SU-DHL-6 (cell line): ENCODE measurements around the gene RBFOX1.

Source experiments
- H2AFZ ChIP-seq: fragments of 200-600 bp; sonication (generic); 2 replicates; pipeline ENCODE4 v1.6.1; 2014; ENCODE audit warnings: low read depth, mild to moderate bottlenecking, moderate library complexity, mixed read lengths, antibody characterized with exemption, low read length; ENCODE audit not compliant: severe bottlenecking
- H3F3A ChIP-seq: fragments of 200-600 bp; shearing (Covaris generic); 2 replicates; pipeline ENCODE4 v1.6.0; 2016; ENCODE audit warnings: antibody characterized with exemption, mild to moderate bottlenecking; ENCODE audit not compliant: insufficient read depth
- H3K27ac ChIP-seq: fragments of 200-600 bp; sonication (generic); 2 replicates; pipeline ENCODE4 v1.5.1; 2016; ENCODE audit warnings: low read depth, mild to moderate bottlenecking, low read length, moderate library complexity, mixed read lengths
- H3K27me3 ChIP-seq: fragments of 200-600 bp; sonication (generic), shearing (Covaris generic); 2 replicates; pipeline ENCODE4 v1.6.0; 2014; ENCODE audit warnings: mild to moderate bottlenecking, low read length
- H3K36me3 ChIP-seq: fragments of 200-600 bp; sonication (generic); 2 replicates; pipeline ENCODE4 v1.6.1; 2014; ENCODE audit warnings: mild to moderate bottlenecking, low read length, mixed read lengths
- H3K4me2 ChIP-seq: fragments of 300-600, 200-600 bp; shearing (Covaris generic), sonication (generic); 2 replicates; pipeline ENCODE4 v1.6.0; 2014; ENCODE audit warnings: low read length, low read depth, mild to moderate bottlenecking; ENCODE audit not compliant: poor library complexity, severe bottlenecking
- H3K4me3 ChIP-seq: fragments of 200-600 bp; sonication (generic); 2 replicates; pipeline ENCODE4 v1.5.1; 2014; ENCODE audit warnings: antibody characterized with exemption, low read length, mild to moderate bottlenecking, mixed read lengths; ENCODE audit not compliant: insufficient read depth, poor library complexity, severe bottlenecking
- H3K79me2 ChIP-seq: fragments of 200-600 bp; sonication (generic); 2 replicates; pipeline ENCODE4 v1.6.1; 2014; ENCODE audit warnings: mild to moderate bottlenecking, low read length, moderate library complexity; ENCODE audit not compliant: insufficient read depth
- H3K9ac ChIP-seq: fragments of 200-600 bp; sonication (generic); 2 replicates; pipeline ENCODE4 v1.7.0; 2014; ENCODE audit warnings: mild to moderate bottlenecking, low read length
- H3K9me2 ChIP-seq: fragments of 200-600 bp; sonication (generic); replicated peaks from 2 replicates; pipeline ENCODE4 v1.6.1; 2014; ENCODE audit warnings: low read length; ENCODE audit not compliant: insufficient read depth
- H3K9me3 ChIP-seq: fragments of 200-600 bp; sonication (generic); 2 replicates; pipeline ENCODE4 v1.6.1; 2014; ENCODE audit warnings: low read length, mixed read lengths; ENCODE audit not compliant: insufficient read depth
- H4K20me1 ChIP-seq: fragments of 200-600 bp; sonication (generic); 2 replicates; pipeline ENCODE4 v1.6.1; 2014; ENCODE audit warnings: low read depth, mild to moderate bottlenecking, antibody characterized with exemption, low read length, moderate library complexity, mixed read lengths
- CTCF ChIP-seq: fragments of 200-600 bp; sonication (generic); IDR thresholded peaks from one replicate; pipeline ENCODE4 v1.5.1; 2017; ENCODE audit warnings: antibody characterized with exemption, mild to moderate bottlenecking, low read length, moderate library complexity; ENCODE audit not compliant: insufficient read depth, poor library complexity, severe bottlenecking
- EZH2phosphoT487 ChIP-seq: fragments of 200-600 bp; sonication (generic), shearing (Covaris generic); conservative IDR thresholded peaks from 2 replicates; pipeline ENCODE4 v1.6.1; 2018; ENCODE audit warnings: mild to moderate bottlenecking, antibody characterized with exemption, low read length, moderate library complexity, mixed read lengths

The RBFOX1 gene

DNA sequence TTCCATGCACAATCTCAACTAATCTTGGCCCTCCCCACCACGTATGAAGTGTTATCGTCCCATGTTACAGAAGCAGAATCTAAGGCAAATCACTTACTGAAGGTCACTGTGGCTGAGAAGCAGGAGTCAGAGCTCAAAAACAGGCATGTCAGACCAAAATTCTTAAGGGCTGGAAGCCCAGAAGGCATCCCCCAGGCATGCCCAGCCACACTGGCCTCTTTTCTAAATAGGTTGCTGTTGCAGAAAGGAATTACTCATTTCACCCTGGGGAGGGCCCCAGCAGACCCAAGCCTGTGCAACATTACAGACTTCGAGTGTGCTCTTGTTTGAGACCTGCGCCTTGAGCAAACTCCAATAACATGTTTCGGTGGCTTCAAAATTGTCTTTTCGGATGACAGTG, 194.1 kb downstream of the RBFOX1 start:
- no peak overlapping the region for H3K4me3 ChIP-seq
- no peaks in the 10 kb centered on the region for H3K27me3 ChIP-seq
- H4K20me1 ChIP-seq, result no peaks in the 10 kb centered on the region
- H3F3A ChIP-seq, result no peaks in the 10 kb centered on the region
- H3K27ac ChIP-seq, result no peak overlapping the region
- H3K9me2 ChIP-seq, result 0 out of 2 replicates have a peak, but pooled peaks cover 7% of the 10 kb centered on the region
- no peaks in the 10 kb centered on the region for H3K36me3 ChIP-seq
- H3K9me3 ChIP-seq, result no peaks in the 10 kb centered on the region
- TF ChIP-seq CTCF, result no peak
- TF ChIP-seq EZH2phosphoT487, result no peak
- H3K79me2 ChIP-seq, result no peaks in the 10 kb centered on the region
- no peak overlapping the region for H2AFZ ChIP-seq
- no peak overlapping the region for H3K9ac ChIP-seq
- H3K4me2 ChIP-seq, result no peak overlapping the region

- Histone ChIP-seq H4K20me1 (no peaks in the 10 kb centered on the region), H3K9me3 (no peaks in the 10 kb centered on the region), H3K27ac (no peak overlapping the region), H3K36me3 (no peaks in the 10 kb centered on the region), H3K4me2 (no peak overlapping the region), H3F3A (no peaks in the 10 kb centered on the region), H3K79me2 (no peaks in the 10 kb centered on the region), H3K9me2 (no peaks in the 10 kb centered on the region), H3K27me3 (no peaks in the 10 kb centered on the region), H3K4me3 (no peak overlapping the region), H2AFZ (no peak overlapping the region), H3K9ac (no peak overlapping the region)
- no peak for TF ChIP-seq EZH2phosphoT487
- TF ChIP-seq CTCF, result no peak
Observed at GRCh38 chr16:7532534-7532933, 199.9 kb downstream of the RBFOX1 start.

DNA sequence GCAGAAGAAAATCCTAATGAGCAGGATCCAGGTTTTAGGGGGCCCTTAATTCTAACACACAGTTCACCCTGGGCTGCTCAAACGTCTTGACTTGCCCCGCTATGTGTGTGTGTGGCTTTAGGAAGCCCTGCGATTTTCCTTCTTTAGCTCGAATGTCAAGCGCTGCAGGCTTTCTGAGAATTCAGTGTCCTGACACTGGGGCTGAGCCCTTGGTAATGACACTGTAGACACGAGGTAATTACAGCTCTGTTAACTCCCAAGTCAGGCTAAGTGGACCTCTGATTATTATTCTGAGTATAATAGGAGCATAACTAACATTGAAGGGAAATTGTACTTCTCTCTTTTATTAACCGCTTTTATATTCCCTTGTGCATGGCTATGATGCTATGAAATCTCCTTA, 202.1 kb downstream of the RBFOX1 start:
- H3K9me2 ChIP-seq, result no peaks in the 10 kb centered on the region
- H3K4me3 ChIP-seq, result no peak overlapping the region
- H3K4me2 ChIP-seq, result no peak overlapping the region
- no peak for TF ChIP-seq EZH2phosphoT487
- no peaks in the 10 kb centered on the region for H3K9me3 ChIP-seq
- no peaks in the 10 kb centered on the region for H3K27me3 ChIP-seq
- H3K27ac ChIP-seq, result no peak overlapping the region
- no peak overlapping the region for H3K9ac ChIP-seq
- H3F3A ChIP-seq, result no peaks in the 10 kb centered on the region
- no peak overlapping the region for H2AFZ ChIP-seq
- H3K79me2 ChIP-seq, result no peaks in the 10 kb centered on the region
- no peaks in the 10 kb centered on the region for H3K36me3 ChIP-seq
- no peaks in the 10 kb centered on the region for H4K20me1 ChIP-seq

GRCh38 chr16:7541026-7541425, 208.4 kb downstream of the RBFOX1 start:
- Histone ChIP-seq H2AFZ (no peak overlapping the region), H3K36me3 (no peaks in the 10 kb centered on the region), H3F3A (no peaks in the 10 kb centered on the region), H3K9ac (no peak overlapping the region), H3K27ac (no peak overlapping the region), H3K4me3 (no peak overlapping the region), H3K9me2 (no peaks in the 10 kb centered on the region), H3K9me3 (no peaks in the 10 kb centered on the region), H3K79me2 (no peaks in the 10 kb centered on the region), H3K4me2 (no peak overlapping the region), H3K27me3 (no peaks in the 10 kb centered on the region), H4K20me1 (no peaks in the 10 kb centered on the region)
- TF ChIP-seq CTCF (no peak), EZH2phosphoT487 (no peak)
